ENCODE results near the gene PLAGL2.

Gene PLAGL2

DNA sequence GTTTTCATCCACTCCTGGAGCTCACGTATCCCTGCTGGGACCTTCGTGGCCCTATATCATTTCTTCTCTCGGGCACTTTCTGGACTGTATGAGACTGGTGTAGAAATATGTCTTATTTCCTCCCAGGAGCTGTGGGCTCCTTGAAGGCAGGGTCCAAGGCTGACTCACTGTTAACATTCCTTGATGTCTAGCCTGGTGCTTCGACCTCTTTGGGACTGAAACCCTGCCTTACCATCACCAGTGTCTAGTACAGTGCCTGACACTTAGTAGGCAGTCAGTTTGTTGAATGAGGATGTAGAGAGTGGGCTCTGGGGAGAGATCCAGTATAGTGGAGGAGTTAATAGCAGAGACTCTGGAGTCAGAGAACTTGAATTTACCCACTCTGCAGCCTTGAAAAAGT lies 23.7 kb upstream of the PLAGL2 start:
- DNase-seq, result peak; percentile 27

DNA sequence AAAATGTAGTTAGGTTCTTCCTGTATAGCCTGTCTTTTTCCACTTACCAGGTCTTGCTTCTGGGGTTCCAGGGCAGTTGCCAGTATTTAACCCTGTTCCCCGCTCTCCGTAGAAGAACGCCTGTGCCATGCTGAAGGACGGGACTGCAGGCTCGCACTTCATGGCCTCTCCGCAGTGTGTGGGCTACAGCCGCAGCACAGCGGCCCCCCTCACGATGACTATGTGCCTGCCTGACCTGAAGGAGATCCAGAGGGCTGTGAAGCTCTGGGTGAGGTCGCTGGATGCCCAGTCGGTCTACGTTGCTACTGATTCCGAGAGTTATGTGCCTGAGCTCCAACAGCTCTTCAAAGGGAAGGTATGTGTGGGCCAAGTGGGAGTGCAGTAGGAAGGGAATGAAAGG lies 23.2 kb upstream of the PLAGL2 start:
- DNase-seq, result no peak

DNA sequence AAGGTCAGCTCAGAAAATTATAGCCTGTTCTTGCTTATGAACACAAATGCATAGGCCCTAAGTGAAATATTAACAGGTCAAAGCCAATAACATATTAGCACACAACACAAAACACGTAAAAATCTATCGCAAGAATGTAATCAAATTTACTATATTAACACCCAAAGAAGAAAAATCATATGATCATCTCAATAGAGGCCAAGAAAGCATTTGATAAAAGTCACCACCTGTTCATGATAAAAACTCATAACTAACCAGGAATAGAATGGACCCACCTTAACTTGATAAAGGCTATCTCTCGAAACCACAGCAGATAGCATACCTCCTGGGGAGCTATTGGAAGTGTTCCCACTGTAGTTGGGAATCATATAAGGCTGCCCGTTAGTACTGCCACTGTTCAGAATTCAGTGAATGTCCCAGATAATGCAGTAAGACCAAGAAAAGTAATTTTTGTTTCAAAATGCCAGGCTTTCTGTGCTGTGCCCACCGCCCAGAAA lies 21.8 kb upstream of the PLAGL2 start:
- DNase-seq, result no peak

DNA sequence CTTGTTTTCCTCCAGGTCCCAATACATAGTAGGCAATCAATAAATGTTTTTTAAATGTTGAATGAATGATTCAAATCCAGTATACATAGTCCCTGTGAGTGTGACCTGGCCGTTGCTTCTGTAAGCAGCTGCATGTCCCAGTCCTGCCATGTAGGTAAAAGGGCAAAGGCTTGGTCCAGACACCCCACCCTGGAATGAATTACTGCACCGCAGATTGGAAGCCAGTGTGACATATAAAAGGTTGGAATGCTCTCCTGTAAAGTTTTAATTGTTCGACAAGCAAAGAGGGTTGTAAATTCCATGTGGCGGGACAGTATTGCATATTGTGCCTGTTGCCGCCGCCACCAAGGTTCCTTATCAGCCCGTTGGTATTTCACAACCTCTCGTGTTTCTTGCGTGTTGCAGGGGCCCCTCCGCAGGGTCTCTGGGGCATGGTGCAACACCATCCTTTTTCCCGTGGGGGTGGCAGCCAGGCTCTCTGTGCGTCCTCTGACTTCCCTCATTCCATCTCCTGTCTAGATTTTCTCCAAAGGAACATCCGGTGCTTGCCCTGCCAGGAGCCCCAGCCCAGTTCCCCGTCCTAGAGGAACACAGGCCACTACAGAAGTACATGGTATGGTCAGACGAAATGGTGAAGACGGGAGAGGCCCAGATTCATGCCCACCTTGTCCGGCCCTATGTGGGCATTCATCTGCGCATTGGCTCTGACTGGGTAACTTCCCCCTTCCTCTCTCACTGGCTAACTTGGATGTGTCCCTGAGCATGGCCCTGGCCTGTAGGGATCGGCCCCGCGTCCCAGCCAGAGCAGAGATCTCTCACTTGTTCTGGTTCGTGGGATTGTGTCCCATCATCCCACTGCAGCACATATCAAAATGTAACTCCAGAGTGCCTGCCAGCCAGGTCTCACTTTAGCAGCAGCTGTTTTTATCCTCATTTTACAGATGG lies 20.5 kb upstream of the PLAGL2 start:
- DNase-seq, result no peak

DNA sequence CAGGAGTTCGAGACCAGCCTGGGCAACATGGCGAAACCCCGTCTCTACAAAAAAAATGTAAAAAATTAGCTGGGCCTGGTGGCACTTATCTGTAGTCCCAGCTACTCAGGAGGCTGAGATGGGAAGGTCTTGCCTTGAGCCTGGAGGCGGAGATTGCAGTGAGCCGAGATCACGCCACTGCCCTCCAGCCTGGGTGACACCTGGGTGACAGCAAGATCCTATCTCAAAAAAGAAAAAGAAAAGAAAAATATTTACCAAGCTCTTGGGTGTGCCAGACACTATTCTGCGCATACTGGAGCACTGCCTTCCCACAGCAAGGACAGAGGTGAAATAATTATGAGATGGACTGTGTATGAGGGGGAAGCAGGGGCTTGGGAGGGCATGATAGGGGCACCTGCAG lies 19.8 kb upstream of the PLAGL2 start:
- no peak for DNase-seq

DNA sequence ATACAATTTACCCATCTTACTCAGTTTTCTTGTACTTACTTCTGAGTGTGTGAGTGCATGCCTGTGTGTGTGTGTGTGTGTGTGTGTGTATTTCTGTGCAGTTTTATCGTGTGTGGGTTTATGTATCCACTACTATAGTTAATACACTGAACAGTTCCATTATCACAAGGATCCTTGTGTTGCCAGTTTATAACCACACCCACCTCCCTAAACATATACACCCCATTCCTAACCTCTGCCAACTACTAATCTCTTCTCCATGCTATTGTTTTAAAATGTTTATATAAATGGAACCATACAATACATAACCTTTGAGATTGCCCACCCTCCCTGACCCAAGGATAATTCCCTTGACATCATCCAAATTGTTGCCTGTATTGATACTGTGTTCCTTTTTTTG lies 18.8 kb upstream of the PLAGL2 start:
- DNase-seq, result no peak

DNA sequence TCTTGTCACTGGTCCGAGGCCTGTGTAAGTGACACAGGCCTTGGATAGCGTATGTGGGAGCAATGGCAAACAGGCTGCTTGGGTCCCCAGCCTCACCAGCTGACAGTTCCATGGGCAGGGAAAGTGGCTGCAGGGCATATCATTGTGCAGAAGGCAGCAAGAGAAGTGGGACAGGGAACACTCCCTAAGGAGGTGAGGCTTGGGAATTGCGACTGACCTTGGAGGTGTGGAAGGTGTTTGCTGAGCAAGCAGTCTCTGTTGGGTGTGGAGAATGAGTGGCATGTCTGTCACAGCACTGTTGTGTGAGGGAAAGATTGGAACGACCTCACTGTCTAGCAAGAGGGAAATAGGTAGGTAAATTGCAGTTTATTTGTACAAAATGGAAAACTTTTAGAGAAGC lies 16.9 kb upstream of the PLAGL2 start:
- DNase-seq, result no peak

DNA sequence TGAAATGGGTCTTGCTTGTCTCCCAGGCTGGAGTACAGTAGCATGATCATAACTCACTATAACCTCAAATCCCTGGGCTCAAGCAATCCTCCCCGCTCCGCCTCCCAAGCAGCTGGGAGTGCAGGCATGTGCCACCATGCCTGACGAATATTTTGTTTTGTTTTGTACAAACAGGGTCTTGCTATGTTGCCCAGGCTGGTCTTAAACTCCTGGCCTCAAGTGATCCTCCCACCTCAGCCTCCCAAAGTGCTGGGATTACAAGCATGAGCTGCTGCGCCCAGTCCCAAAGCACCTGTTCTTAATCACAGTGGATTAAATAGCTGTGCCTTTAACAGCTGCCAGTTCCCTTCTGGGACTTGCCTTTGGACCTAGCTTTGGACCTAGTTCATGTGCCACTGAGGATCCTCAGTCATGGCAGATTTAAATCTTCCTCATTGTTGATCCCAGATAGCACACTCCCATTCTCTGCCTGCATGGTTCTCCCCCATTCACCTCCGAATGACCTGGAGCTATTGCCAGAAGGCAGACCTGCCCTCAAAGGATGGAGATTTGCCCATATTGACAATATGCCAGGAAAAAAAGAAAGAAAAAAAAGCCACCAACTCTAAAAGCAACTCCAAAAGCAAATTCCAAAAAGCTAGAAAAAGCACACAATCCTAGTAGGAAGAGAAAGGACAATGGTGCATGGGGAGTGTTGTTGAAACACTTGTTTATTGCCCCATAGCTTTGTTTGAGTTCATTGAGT lies 10.8 kb upstream of the PLAGL2 start:
- DNase-seq, result no peak

DNA sequence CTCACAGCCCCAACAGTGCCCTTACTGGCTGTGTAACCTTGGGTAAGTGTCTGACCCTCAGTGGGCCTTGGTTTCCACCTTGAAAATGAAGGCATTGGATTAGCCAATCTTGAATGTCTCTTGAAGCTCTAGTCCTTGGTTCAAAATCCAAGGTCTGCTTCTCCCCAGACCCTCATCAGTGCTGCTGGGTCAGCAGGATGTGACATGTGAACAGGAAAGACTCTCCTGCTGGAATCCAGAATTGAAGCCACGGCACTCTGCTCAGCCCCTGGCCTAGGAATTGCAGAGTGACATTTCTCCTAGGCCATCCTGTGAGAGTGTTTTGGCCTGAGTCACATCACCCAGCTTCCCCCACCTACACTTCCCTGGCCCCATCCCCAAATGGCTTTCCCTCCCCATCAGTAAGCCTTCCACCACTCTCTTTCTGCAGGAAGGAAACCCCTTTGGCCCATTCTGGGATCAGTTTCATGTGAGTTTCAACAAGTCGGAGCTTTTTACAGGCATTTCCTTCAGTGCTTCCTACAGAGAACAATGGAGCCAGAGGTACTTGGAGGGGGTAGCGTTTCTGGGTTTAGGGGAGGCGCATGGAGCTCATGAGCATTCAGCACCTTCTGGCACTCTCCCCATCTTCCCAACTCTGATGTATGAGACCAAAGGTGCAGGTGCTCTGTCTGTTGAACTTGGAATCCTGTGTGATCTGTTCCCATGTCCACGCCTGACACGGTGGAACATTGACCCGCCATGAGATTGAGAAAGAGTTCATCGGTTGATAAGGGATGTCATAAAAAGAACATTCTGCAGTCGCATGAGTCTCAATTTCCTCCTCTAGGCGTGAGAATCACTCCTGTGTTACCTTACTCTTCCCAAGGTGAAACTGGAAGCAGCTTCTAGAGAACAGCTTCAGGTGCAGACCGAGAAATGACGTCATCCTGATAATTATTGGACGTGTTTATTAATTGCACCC lies 8.9 kb upstream of the PLAGL2 start:
- DNase-seq, result no peak

DNA sequence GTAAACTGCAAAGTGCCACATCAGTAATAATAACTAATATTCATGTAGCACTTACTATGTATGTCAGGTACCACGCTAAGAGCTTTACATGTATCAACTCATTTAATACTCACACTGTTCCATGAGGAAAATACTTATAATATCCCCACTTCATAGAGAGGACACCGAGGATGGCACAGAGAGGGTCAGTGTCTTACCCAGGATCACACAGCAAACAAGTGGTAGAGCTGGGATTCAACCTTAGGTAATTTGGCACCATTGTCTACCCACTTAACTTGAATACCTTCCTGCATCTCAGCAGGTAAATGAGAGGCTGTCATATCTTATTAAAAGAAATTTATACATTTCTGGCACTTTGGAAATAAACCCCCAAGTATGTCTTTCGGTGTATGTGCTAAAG lies 8.2 kb upstream of the PLAGL2 start:
- no peak for DNase-seq

DNA sequence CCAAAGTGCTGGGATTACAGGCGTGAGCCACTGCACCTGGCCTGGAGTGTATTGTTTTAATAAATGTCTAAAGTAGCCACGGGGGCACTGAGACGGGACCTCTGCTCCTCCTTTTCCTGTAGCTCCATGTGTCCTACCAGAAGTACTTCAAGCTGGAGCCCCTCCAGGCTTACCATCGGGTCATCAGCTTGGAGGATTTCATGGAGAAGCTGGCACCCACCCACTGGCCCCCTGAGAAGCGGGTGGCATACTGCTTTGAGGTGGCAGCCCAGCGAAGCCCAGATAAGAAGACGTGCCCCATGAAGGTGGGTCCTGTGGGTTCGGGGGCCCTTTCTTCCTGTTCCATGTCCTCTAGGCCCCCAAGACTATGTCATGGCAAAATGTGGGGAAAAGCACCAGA lies 7.6 kb upstream of the PLAGL2 start:
- DNase-seq, result no peak

DNA sequence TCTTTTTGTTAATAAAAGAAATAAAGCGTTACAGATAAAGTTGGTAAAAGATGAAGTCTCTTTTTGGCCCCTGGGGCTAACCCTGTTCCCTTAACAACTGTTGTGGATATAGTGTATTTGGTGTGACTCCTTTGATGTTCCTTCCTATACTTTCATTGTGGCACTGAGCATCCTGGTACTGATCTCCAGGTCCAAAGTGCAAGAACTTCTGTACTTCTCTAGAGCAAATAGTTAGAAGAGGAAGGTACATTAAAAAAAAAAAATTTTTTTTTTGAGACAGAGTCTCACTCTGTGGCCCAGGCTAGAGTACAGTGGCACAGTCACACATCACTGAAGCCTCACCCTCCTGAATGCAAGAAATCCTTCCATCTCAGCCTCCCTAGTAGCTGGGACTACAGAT lies 6.3 kb upstream of the PLAGL2 start:
- DNase-seq, result no peak

DNA sequence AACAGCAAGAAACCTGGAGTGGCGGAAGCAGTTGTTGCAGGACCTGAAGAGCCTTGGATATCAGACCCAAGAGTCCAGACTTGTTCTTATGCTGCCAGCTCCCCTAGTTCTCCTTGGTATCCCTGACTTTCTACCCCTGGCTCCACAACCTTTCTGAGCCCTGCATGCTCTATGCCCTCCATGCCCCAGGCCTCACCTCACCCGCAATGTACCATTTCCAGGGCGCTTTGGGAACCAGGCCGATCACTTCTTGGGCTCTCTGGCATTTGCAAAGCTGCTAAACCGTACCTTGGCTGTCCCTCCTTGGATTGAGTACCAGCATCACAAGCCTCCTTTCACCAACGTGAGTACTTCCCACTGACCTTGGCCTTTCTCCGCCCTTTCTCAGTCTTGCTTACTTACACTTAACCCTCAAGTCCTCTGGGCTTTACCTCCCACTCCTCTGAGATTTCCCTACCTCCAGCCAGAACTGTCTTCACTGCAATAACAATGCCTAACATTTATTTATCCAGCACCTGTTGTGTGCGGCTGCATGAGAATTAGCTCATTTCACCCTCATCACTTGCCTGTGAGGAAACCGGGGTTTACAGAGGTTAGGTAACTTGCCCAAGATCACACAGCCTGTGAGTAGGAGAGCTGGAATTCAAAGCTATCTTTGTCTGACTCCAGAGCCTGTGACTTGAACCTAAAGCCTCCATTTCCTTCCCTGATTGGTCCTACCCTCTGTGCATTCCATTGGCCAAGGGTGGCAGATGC lies 2.5 kb upstream of the PLAGL2 start:
- DNase-seq, result no peak

DNA sequence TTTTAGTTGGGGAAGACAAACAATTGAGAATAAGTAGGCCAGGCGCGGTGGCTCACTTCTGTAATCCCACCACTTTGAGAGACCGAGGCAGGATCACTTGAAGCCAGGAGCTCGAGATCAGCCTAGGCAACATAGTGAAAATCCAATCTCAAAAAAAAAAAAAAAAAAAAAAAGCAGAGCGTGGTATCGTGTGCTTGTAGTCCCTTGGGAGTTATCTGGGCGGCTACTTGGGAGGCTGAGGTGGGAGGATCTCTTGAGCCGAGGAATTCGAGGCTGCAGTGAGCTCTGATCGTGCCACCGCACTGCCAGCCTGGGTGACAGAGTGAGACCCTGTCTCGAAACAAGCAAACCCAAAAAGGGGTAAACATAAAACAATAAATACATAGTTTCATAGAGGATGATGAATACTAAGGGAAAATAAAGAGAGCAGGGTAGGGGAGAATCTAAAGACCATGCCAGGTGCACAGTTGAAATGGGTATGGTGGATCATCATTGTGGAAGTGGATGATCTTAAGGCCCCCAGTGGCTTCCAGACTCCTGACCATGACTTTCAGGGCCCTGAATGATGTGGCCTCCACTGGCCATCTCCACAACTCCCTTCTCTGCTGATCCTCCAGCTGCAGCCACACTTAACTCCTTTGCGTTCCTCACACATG lies 1.1 kb upstream of the PLAGL2 start:
- DNase-seq, result no peak

DNA sequence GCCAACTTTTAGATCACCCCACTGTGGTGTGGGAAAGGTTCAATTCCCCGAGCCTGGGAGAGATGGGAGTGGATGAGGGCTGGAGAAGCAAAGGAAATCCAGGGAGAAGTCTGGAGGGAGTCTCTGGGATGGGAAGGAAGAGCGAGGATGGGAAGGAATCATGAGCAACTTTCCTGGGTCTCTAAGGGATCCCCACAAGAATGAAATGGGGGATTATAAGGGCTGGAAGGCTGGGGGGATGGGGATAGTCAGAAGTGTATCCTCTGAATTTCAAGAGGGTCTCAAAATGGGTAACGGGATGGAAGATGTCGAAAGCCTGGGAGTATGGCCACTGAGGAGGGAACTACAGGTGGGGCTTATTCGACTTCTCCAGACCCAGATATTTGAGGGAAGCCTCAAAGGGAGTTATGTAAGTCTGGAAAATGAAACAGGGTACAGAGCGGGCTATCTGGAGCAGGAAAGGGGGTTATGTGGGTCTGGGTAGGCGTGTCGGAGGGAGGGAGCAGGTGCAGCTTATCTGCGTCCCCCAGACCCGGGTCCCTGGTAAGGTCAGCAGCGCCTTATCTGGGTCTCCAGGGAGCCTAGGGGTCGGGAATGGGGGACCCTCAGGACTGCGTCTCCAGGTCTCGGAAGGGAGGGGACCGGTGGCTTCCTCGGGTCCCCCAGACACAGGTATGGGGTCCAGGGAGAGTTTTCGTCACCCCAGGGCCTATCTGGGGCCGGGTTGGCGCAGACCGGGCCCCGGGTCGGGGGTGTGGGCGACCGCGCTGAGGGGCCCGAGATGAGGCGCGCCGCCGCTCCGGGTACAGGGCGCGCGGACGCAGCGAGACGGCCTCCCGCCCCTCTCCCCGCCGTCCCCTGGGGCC lies 550 bp downstream of the PLAGL2 start:
- no peak for DNase-seq

DNA sequence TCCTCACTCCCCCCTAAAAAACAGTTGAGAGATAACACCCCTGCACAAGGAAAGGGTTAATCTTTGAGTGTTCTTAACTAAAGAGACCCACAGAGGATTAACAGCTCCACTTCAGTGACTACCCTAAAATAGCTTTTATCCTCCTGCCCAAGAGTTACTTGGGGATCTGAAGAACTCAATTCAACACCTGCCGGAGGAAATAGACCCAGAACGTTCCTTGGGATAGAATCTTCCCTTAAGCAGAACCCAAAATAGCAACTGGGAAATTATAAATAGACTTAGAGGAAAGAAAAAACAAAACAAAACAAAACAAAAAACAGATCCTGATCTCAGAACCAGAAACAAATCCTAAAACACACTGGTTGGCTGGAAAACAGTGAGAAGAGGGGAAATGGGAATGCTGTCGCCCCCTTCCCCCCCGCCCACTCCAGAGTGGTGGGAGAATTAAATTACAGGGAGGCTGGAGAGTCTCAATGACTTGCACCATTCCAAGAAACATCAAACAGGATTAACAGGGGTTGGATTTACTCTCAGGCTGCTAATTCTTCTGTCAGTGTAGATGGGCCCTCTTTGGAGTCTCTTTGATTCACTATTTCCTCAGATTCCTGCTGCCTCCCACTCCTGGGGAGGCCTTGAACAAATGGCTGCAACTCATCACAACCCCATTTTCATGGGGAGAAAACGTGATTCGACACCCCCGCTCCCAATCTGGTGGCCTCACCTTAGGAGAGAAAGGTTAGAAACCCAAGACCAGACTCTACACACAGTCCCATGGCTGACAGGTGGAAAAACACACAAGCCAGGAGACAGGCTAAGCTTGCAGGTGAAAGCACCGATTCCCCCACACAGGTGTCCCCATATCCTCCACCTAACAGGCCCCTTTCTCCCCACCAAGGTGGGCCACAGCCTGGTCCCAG lies 1.4 kb downstream of the PLAGL2 start:
- DNase-seq, result no peak

DNA sequence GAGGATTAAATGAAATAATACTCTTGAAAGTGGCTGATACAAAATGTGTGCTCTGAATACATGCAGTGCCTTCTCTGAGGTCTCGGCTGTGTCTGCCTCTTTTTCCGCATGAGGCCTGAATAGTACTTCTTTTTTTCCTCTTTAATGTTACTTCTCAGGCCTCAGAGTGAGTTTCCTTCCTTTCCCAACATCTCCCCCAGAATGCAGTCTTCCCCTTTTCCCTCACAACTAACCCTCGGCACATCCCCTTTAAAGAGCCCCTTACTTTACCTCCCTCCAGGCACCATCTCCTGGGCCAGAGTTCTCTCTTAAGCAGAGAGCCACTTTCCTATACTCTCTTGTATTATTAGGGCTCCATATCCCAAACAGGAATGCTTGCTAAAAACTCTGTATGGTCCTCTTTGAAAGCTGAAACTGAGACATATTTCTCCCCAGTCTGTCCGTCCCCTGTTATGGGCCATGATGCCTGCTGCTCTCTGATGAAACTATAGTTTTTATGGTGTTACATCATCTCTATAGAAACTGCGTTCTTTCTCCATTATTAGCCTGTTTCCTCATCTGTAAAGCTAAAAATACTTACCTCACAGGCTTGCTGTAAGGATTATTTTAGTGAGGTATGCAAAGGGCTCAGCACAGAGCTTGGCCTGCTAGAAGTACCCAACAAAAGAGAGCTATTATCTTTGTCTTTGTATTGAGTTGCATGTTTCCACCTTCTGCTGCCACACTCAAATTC lies 2.3 kb downstream of the PLAGL2 start:
- DNase-seq, result no peak

All from fibroblast of skin of back (primary cell).